Stimulated activated CD4-positive, alpha-beta T cell treated with anti-CD3 and anti-CD28 coated beads, Interleukin-1b, Interleukin-23, amount 100 ng/mL, for 48 hours (primary cell): Measurements from ENCODE around the gene PHF21A.
A peak's percentile ranks its signal among the peaks of the same experiment; 100 is the strongest.
"Not testable (repeated sequence)": the region's sequence is repeated elsewhere in the genome, so short reads cannot be mapped to it uniquely, and the experiment has no call there.

Experiments
- DNase-seq: peaks from one replicate; pipeline ENCODE4 v3.0.0-alpha.2; 2020

PHF21A gene

DNA sequence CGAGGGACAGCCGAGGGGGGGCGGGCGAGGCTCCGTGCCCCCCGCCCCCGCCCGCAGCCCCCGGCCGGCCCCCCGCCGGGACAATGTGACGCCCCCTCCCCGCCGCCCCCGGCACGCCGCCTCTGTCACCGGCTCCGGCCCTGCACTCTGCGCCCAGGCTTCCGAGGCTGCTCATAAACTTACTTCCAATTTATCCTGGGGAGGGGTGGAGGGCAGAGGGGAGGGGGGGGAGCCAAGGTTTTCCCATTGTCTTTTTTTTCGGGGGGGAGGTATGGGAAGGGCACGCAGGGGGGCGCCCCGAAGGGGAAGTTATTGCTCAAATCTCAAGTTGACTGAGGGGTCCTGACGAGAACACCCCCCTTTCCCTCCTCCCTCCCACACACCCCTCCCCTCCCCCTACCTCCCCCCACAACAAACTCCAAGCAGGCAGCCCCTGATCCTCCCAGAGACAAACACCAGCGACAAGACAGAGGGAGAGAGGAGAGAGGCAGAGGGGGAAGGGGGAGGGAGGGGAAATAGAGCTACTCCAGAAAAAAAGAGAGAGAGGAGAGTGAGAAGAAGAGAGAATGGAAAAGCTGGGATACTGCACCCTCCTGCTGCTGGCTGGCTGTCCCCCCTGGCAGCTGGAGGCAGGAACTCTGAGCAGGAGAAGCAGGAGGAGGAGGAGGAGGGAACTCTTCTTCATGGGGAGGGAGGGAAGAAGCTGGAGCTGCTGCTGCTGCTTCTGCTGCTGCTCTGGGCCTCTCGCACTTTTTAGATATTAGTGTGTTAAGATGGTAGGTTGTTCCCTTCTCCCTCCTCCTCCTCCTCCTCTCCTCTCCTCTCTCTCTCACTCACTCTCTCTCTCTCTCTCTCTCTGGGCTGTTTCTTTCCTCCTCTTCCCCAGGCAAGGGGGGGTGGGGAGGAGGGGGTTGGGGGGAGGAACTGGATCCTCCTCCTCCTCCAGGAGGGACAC is 631 bp downstream of the PHF21A start:
- DNase-seq, result peak; percentile 15

DNA sequence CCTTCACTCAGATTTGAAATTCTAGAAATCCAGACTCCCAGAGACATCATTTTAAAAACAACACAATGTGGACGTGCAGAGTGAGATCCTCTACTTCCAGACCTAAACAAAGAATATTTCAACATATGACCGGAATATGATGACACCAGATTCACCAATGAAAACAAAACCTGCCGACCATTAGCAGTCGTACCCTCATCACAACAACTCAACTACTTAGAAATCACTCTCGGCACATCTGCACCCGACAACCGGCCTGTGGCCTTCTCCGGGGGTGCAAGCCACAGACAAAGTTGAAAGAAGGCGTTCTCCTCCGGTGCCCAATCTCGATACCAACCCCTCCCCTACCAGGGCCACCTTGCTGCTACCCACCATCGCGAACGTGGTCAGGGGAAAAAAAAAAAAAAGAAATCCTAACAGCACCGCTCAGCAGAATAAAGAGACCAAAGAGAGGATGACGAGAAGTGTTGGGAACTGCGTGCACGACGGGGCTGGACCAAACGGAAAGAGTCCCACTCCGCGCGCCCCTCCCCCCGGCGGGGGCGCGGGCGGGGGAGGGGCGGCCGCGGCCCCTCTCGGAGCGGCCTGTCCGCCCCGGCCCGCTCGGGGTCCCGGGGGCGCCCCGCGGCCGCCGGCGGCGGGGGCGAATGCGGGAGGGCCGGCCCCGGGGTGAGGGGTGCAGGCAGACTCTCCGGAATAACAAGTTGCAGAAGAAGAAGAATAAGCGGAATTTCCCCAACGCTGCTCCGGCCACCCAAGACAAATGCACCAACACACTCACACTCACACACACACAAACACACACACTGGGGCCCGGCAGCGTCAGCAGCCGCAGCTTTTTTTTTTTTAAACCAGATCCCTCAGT is 1.7 kb downstream of the PHF21A start:
- DNase-seq, result peak; percentile 50

GRCh38 chr11:46118702-46119351 is 2.4 kb downstream of the PHF21A start:
- no peak for DNase-seq

- no peak for DNase-seq
These were observed 3.4 kb downstream of the PHF21A start for GRCh38 chr11:46117842-46118241.

GRCh38 chr11:46116712-46117037 is 4.6 kb downstream of the PHF21A start:
- not testable (repeated sequence) for DNase-seq

- no peak for DNase-seq
These were observed 5.1 kb downstream of the PHF21A start for GRCh38 chr11:46116007-46116711.

GRCh38 chr11:46114961-46115360 is 6.3 kb downstream of the PHF21A start:
- DNase-seq, result no peak

GRCh38 chr11:46114378-46114777 is 6.9 kb downstream of the PHF21A start:
- DNase-seq, result no peak

- DNase-seq, result peak; percentile 3
These were observed 8.2 kb downstream of the PHF21A start for GRCh38 chr11:46112961-46113607.

GRCh38 chr11:46108751-46109150 is 12.5 kb downstream of the PHF21A start:
- DNase-seq, result no peak

DNA sequence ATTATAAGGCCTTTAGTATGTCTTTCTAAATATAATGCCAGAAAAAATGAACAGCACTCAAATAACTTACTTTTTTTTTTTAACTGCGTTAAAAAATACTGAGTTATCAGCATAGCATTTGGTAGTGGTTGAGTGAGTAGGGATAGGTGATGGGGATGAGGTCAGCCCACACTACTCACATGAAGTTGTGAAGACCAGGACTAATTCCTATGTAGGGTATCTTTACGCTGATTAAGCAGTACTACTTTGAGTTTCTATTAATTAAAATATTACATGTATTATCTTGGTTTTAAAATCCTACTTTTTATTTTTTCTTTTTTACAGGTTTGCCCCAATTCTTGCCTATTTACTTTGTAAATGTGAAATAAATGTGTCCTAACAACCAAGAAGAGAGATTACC is 13.5 kb downstream of the PHF21A start:
- no peak for DNase-seq

DNA sequence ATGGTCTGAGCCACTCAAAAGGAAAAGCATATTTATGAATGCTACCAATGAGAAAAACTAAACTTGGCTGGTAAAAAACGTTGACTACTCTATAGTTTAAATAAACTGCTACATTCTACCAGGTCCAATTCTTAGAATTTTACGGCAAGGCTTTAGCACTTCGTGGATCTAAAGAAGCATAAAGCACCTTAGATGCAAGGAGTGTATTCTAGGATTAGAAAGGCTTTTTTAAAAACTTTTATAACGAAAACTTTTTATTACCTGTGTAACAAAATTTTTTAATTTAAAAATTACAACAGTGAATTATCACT is 13.9 kb downstream of the PHF21A start:
- DNase-seq, result no peak

GRCh38 chr11:46106530-46107407 is 14.5 kb downstream of the PHF21A start:
- no peak for DNase-seq

DNA sequence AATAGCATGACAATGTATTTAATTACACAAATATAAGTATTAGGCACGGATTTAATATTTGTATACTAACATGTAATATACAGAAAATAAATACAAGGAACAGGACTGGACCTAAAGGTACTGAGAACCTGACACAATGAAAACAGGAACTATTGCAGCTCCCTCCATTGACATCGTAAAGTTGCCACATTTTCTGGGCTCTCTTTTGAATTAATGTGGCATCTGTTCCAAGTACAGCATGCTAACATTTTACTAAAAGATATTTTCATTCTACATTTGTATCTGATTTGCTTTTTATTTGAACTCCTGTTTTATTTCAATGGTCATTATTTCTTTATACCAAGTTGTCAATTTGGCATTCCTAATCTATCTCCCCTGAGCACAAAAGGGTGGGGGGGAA is 15.3 kb downstream of the PHF21A start:
- no peak for DNase-seq

DNA sequence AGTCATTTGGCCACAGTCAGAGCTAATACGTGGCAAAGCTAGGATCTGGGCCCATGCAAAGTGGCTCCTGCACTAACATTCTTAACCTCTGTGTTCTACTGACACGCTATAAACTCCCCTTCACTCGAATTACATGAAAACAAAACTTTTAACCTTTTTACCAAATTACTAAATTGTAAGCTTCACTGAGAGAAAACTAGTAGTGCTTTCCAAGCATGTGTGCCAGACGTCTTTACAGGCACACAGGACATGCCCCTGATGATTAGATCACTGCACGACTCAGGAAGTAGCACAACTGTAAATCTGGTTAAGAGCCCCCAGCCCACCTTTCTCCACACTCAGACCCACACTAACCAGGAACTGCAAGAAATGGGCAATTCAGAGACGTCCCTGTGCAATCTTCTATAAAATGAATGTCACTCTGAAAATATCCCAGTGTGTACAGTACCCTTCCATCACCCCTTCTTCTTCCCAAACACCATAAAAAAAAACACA is 16.1 kb downstream of the PHF21A start:
- no peak for DNase-seq

GRCh38 chr11:46102843-46103242 is 18.4 kb downstream of the PHF21A start:
- DNase-seq, result no peak

- no peak for DNase-seq
These were observed 20.6 kb downstream of the PHF21A start for GRCh38 chr11:46100670-46101069.

GRCh38 chr11:46099963-46100316 is 21.3 kb downstream of the PHF21A start:
- no peak for DNase-seq

DNA sequence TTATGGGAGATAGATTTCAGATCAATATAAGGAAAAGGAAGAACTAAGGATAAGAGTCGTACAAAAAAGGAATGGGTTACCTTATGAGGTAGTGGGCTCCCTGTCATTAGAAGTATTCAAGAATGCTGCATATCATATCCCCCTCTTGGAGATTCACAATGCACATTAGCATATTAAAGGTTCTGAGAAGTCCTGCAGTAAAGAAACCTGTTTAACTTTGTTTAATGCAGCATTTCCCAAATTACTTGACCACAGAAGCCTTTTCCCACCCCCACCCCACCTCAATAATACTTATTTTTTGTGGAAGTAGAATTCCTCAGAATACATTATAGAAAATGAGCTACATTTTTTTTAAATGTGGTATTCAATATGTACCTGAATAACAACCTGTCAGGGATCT is 30.9 kb downstream of the PHF21A start:
- no peak for DNase-seq

- DNase-seq, result no peak
These were observed 41.6 kb downstream of the PHF21A start for GRCh38 chr11:46079662-46080061.

DNA sequence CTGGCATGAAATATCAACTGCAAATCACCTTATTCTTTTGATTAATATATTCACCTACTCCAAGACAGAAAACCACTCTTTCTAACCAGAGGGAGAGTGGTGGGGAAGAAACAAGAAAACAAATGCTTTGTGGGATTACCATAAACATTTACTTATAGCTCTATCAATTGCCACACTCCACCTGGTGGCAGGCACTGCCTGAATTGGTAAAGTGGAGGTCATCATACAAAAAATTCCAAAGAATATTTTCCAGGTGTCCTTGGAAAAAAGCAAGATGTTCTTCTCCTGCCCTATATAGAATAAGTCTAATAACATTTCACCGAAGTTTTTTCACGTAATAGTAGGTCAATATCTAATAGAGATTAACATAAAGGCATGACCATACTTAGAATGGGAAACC is 45.3 kb downstream of the PHF21A start:
- no peak for DNase-seq
